ENCODE data around the gene FUNDC2.
"Not testable (repeated sequence)": the region's sequence is repeated elsewhere in the genome, so short reads cannot be mapped to it uniquely, and the experiment has no call there.

FUNDC2 gene

DNA sequence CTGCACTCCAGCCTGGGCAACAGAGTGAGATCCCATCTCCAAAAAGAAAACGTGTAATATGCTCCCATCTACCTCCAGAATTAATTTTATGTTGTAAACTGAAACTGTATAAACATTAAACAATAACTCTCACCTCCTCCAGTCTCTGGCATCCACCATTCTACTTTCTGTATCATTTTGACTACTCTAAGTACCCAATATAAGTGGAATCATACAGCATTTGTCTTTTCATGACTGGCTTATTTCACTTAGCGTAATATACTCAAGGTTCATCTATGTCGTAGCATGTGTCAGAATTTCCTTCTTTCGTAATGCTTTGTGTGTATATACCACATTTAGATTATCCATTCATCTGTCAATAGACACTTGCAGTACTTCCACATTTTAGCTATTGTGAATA lies 24.8 kb upstream of the FUNDC2 start:
- no peak overlapping the region for H2BK15ac ChIP-seq (ENCODE audit: low read depth, poor library complexity, severe bottlenecking)
- no peaks in the 10 kb centered on the region for H3K27me3 ChIP-seq (ENCODE audit: control insufficient read depth in 1 of 2, insufficient read depth in 1 of 2, low read length in 2 of 2)
- no peaks in the 10 kb centered on the region for H3K4me1 ChIP-seq (ENCODE audit: control insufficient read depth, insufficient read depth, low read depth, low read length)
- no peak overlapping the region for H4K91ac ChIP-seq (ENCODE audit: low read length)
- H3K27ac ChIP-seq (ENCODE audit: low read length, poor library complexity, severe bottlenecking) = no peak overlapping the region
- no peak overlapping the region for H3K18ac ChIP-seq (ENCODE audit: low read depth in 1 of 2, low read length in 2 of 2)
- H3K9me3 ChIP-seq (ENCODE audit: control insufficient read depth, low read length) = no peaks in the 10 kb centered on the region
- H3K14ac ChIP-seq (ENCODE audit: low read length in 2 of 2) = no peak overlapping the region
- H3K4ac ChIP-seq (ENCODE audit: low read depth in 1 of 2, low read length in 2 of 2) = no peak overlapping the region
- no peak overlapping the region for H3K23ac ChIP-seq (ENCODE audit: low read length in 2 of 2)
- no peak overlapping the region for H2AFZ ChIP-seq (ENCODE audit: low read depth, low read length)
- H2AK5ac ChIP-seq (ENCODE audit: low read length, severe bottlenecking) = no peak overlapping the region
- no peak overlapping the region for H2BK12ac ChIP-seq (ENCODE audit: low read length in 2 of 2)
- H3K4me2 ChIP-seq (ENCODE audit: low read length, poor library complexity, severe bottlenecking) = no peak overlapping the region
- no peak overlapping the region for H3K4me3 ChIP-seq (ENCODE audit: insufficient read depth in 1 of 2, low read depth in 1 of 2, low read length in 2 of 2)
- H3K36me3 ChIP-seq (ENCODE audit: control insufficient read depth in 1 of 2, insufficient read depth in 2 of 2, low read depth in 1 of 2, low read length in 2 of 2) = no peaks in the 10 kb centered on the region
- H2BK5ac ChIP-seq (ENCODE audit: low read depth, low read length, poor library complexity, severe bottlenecking) = no peak overlapping the region
- H3K79me1 ChIP-seq (replicated peaks; ENCODE audit: low read length, poor library complexity, severe bottlenecking) = no peaks in the 10 kb centered on the region
- no peak overlapping the region for H4K8ac ChIP-seq (ENCODE audit: low read length)
- DNase-seq = no peak
- no peak overlapping the region for H3K9ac ChIP-seq (ENCODE audit: low read length)
- WGBS = 100% methylated on average over 3 of the region's 4 CpGs
- no peak overlapping the region for H2BK120ac ChIP-seq (ENCODE audit: low read depth, low read length)

DNA sequence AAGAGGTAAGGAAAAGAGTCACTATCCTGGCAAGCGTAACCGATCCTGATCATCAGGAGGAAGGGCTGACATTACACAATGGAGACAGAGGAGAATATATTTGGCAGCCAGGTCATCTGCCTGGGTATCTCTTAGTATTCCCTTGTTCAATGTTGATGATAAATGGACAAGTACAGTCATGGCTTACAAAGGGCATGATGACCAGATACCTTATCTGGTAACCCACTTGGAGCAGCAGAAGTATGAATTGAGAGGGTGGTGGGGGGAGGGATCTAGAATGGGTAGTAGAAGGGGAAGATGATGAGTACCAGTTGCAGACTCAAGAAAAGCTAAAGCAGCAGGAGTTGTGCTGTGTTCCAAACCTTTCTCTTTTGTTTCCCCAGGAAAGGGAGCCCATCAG lies 21.5 kb upstream of the FUNDC2 start:
- Histone ChIP-seq H2BK5ac (ENCODE audit: low read depth, low read length, poor library complexity, severe bottlenecking) (no peak overlapping the region), H3K14ac (ENCODE audit: low read length in 2 of 2) (no peak overlapping the region), H3K27ac (ENCODE audit: low read length, poor library complexity, severe bottlenecking) (no peak overlapping the region), H4K8ac (ENCODE audit: low read length) (no peak overlapping the region), H2BK15ac (ENCODE audit: low read depth, poor library complexity, severe bottlenecking) (no peak overlapping the region), H2AFZ (ENCODE audit: low read depth, low read length) (no peak overlapping the region), H3K9ac (ENCODE audit: low read length) (no peak overlapping the region), H4K91ac (ENCODE audit: low read length) (no peak overlapping the region), H3K9me3 (ENCODE audit: control insufficient read depth, low read length) (no peaks in the 10 kb centered on the region), H3K36me3 (ENCODE audit: control insufficient read depth in 1 of 2, insufficient read depth in 2 of 2, low read depth in 1 of 2, low read length in 2 of 2) (no peaks in the 10 kb centered on the region), H2BK12ac (ENCODE audit: low read length in 2 of 2) (no peak overlapping the region), H3K23ac (ENCODE audit: low read length in 2 of 2) (no peak overlapping the region), H3K4ac (ENCODE audit: low read depth in 1 of 2, low read length in 2 of 2) (no peak overlapping the region), H2AK5ac (ENCODE audit: low read length, severe bottlenecking) (no peak overlapping the region), H3K4me1 (ENCODE audit: control insufficient read depth, insufficient read depth, low read depth, low read length) (no peaks in the 10 kb centered on the region), H3K18ac (ENCODE audit: low read depth in 1 of 2, low read length in 2 of 2) (no peak overlapping the region), H3K4me3 (ENCODE audit: insufficient read depth in 1 of 2, low read depth in 1 of 2, low read length in 2 of 2) (no peak overlapping the region), H3K4me2 (ENCODE audit: low read length, poor library complexity, severe bottlenecking) (no peak overlapping the region), H3K79me1 (replicated peaks; ENCODE audit: low read length, poor library complexity, severe bottlenecking) (no peaks in the 10 kb centered on the region), H3K27me3 (ENCODE audit: control insufficient read depth in 1 of 2, insufficient read depth in 1 of 2, low read length in 2 of 2) (no peaks in the 10 kb centered on the region), H2BK120ac (ENCODE audit: low read depth, low read length) (no peak overlapping the region)
- WGBS = 98% methylated on average over 2 of the region's 2 CpGs
- DNase-seq = no peak

DNA sequence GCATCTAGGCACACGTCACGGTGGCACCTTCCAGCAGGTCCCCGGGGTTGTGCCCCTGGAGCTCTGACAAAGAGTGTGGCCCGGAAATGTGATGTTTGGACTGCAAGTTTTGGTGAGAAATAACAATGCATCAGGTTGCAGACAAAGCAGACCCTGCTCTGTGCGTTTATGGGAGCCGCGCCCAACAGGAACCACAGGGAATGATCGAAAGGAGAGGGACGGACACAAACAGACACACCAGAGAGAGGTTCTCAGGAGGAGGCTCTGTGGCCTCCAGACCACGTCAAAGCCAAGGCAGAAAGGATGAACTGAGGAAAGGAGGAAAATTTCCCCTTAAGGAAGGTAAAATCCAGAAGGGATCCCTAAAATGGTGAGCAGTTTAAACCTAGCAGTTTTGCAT lies 20.3 kb upstream of the FUNDC2 start:
- not testable (repeated sequence) for H3K4me2 ChIP-seq (ENCODE audit: low read length, poor library complexity, severe bottlenecking); H2BK15ac ChIP-seq (ENCODE audit: low read depth, poor library complexity, severe bottlenecking); H3K9me3 ChIP-seq (ENCODE audit: control insufficient read depth, low read length); H2AFZ ChIP-seq (ENCODE audit: low read depth, low read length); H2BK120ac ChIP-seq (ENCODE audit: low read depth, low read length); H3K36me3 ChIP-seq (ENCODE audit: control insufficient read depth in 1 of 2, insufficient read depth in 2 of 2, low read depth in 1 of 2, low read length in 2 of 2); H3K27me3 ChIP-seq (ENCODE audit: control insufficient read depth in 1 of 2, insufficient read depth in 1 of 2, low read length in 2 of 2); H3K4ac ChIP-seq (ENCODE audit: low read depth in 1 of 2, low read length in 2 of 2); H2BK5ac ChIP-seq (ENCODE audit: low read depth, low read length, poor library complexity, severe bottlenecking); H2AK5ac ChIP-seq (ENCODE audit: low read length, severe bottlenecking); H3K4me3 ChIP-seq (ENCODE audit: insufficient read depth in 1 of 2, low read depth in 1 of 2, low read length in 2 of 2); H4K8ac ChIP-seq (ENCODE audit: low read length); H3K14ac ChIP-seq (ENCODE audit: low read length in 2 of 2); H3K9ac ChIP-seq (ENCODE audit: low read length); H4K91ac ChIP-seq (ENCODE audit: low read length); H3K27ac ChIP-seq (ENCODE audit: low read length, poor library complexity, severe bottlenecking); H3K18ac ChIP-seq (ENCODE audit: low read depth in 1 of 2, low read length in 2 of 2); H3K79me1 ChIP-seq (replicated peaks; ENCODE audit: low read length, poor library complexity, severe bottlenecking); DNase-seq; H3K4me1 ChIP-seq (ENCODE audit: control insufficient read depth, insufficient read depth, low read depth, low read length); H2BK12ac ChIP-seq (ENCODE audit: low read length in 2 of 2); H3K23ac ChIP-seq (ENCODE audit: low read length in 2 of 2)
- WGBS = no CpG with 5 or more reads among the region's 10 CpGs

DNA sequence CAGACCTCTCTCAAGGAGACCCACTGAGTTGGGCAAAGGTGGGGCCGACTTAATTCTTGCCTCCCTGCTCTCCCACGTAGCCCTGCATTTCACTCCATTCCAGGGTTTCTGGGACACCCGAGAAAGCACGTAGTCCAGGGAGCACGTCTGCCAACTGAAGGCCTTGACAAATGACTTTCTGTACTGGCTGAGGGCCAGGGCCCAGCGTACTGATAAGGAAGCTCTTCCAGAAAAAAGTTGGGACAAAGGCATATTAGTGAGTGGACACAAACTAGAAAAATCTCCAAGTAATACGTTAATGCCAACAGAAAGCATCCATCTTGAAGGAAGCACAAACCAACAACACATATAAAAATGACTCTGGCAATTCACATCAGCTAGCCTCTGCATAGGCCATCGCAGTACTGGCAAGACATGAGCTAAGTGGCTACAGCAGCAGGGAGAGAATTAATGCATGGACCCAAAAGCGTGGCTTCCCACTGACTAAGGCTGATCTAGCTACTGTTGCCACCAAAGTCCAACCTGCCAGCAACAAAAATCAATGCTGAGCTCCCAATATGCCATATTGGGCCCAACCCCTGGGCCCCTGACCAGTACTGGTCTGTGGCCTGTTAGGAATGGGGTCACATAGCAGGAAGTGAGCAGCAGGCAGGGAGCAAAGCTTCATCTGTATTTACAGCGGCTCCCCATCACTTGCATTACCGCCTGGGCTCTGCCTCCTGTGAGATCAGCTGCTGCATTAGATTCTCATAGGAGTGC lies 19.6 kb upstream of the FUNDC2 start:
- not testable (repeated sequence) for H2AFZ ChIP-seq (ENCODE audit: low read depth, low read length); H4K8ac ChIP-seq (ENCODE audit: low read length); H3K36me3 ChIP-seq (ENCODE audit: control insufficient read depth in 1 of 2, insufficient read depth in 2 of 2, low read depth in 1 of 2, low read length in 2 of 2); H2BK120ac ChIP-seq (ENCODE audit: low read depth, low read length); H2BK5ac ChIP-seq (ENCODE audit: low read depth, low read length, poor library complexity, severe bottlenecking); H3K27ac ChIP-seq (ENCODE audit: low read length, poor library complexity, severe bottlenecking); H2BK12ac ChIP-seq (ENCODE audit: low read length in 2 of 2); H3K4ac ChIP-seq (ENCODE audit: low read depth in 1 of 2, low read length in 2 of 2); H3K79me1 ChIP-seq (replicated peaks; ENCODE audit: low read length, poor library complexity, severe bottlenecking); H3K23ac ChIP-seq (ENCODE audit: low read length in 2 of 2); H3K18ac ChIP-seq (ENCODE audit: low read depth in 1 of 2, low read length in 2 of 2); H3K14ac ChIP-seq (ENCODE audit: low read length in 2 of 2); H2AK5ac ChIP-seq (ENCODE audit: low read length, severe bottlenecking); H3K4me2 ChIP-seq (ENCODE audit: low read length, poor library complexity, severe bottlenecking); H3K27me3 ChIP-seq (ENCODE audit: control insufficient read depth in 1 of 2, insufficient read depth in 1 of 2, low read length in 2 of 2); DNase-seq; H3K9me3 ChIP-seq (ENCODE audit: control insufficient read depth, low read length); H4K91ac ChIP-seq (ENCODE audit: low read length); H3K4me1 ChIP-seq (ENCODE audit: control insufficient read depth, insufficient read depth, low read depth, low read length); H3K9ac ChIP-seq (ENCODE audit: low read length); H3K4me3 ChIP-seq (ENCODE audit: insufficient read depth in 1 of 2, low read depth in 1 of 2, low read length in 2 of 2); H2BK15ac ChIP-seq (ENCODE audit: low read depth, poor library complexity, severe bottlenecking)
- WGBS = 87% methylated on average over 3 of the region's 11 CpGs
